ENCODE results near the gene C1orf232. TPM values are rescaled to one million over a fixed set of nuclear protein-coding genes. Genes with fewer than 3 reads are reported as not detected.

Gene C1orf232
- total and polyA plus RNA-seq, 9 of the 15 experiments (the other 6 are each of a cell fraction or from before 2014, with no cell fraction given) = not detected

DNA sequence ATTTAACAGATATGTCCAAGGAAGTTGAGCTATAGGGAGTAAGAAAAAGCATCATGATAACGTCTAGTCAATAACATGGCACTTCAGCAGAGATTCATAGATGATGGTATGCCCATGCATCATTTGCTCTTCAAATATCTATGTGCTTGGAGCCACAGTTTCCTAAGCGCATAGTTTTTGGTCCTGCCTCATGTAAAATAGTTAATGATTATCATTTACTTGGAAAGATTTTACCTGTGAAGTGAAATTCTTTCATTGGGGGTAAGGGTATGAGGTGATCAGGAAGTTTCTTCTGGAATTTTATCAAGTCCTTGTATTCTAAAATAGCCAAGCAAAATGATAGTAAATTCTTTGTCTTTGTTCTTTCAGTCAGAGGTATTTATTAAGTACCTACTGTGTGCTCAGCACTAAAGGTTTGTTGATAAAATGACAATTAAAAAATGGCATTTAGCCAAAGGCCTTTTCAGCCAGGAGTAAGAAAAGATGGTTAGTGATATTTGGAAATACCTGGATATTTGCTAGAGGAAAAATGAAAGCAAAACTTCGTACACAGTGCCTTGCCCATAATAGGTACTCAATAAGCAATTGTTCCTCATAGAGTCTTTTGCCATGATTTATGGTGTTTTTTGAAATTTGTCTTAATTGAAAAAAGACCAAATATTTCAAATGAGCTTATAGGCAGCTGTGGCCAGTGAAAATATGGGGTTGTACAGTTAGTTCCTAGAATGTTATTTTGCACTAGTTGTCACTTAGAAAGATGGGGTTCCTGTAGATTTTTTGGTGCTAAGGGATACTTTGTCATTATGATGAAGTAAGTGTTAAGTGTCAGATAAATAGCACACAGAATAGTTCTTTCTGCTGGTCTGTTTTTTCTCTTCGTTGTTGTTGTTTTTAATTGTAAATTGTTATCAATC, 44.1 kb downstream of the C1orf232 start (continued):
- TF ChIP-seq, protein P1, sequence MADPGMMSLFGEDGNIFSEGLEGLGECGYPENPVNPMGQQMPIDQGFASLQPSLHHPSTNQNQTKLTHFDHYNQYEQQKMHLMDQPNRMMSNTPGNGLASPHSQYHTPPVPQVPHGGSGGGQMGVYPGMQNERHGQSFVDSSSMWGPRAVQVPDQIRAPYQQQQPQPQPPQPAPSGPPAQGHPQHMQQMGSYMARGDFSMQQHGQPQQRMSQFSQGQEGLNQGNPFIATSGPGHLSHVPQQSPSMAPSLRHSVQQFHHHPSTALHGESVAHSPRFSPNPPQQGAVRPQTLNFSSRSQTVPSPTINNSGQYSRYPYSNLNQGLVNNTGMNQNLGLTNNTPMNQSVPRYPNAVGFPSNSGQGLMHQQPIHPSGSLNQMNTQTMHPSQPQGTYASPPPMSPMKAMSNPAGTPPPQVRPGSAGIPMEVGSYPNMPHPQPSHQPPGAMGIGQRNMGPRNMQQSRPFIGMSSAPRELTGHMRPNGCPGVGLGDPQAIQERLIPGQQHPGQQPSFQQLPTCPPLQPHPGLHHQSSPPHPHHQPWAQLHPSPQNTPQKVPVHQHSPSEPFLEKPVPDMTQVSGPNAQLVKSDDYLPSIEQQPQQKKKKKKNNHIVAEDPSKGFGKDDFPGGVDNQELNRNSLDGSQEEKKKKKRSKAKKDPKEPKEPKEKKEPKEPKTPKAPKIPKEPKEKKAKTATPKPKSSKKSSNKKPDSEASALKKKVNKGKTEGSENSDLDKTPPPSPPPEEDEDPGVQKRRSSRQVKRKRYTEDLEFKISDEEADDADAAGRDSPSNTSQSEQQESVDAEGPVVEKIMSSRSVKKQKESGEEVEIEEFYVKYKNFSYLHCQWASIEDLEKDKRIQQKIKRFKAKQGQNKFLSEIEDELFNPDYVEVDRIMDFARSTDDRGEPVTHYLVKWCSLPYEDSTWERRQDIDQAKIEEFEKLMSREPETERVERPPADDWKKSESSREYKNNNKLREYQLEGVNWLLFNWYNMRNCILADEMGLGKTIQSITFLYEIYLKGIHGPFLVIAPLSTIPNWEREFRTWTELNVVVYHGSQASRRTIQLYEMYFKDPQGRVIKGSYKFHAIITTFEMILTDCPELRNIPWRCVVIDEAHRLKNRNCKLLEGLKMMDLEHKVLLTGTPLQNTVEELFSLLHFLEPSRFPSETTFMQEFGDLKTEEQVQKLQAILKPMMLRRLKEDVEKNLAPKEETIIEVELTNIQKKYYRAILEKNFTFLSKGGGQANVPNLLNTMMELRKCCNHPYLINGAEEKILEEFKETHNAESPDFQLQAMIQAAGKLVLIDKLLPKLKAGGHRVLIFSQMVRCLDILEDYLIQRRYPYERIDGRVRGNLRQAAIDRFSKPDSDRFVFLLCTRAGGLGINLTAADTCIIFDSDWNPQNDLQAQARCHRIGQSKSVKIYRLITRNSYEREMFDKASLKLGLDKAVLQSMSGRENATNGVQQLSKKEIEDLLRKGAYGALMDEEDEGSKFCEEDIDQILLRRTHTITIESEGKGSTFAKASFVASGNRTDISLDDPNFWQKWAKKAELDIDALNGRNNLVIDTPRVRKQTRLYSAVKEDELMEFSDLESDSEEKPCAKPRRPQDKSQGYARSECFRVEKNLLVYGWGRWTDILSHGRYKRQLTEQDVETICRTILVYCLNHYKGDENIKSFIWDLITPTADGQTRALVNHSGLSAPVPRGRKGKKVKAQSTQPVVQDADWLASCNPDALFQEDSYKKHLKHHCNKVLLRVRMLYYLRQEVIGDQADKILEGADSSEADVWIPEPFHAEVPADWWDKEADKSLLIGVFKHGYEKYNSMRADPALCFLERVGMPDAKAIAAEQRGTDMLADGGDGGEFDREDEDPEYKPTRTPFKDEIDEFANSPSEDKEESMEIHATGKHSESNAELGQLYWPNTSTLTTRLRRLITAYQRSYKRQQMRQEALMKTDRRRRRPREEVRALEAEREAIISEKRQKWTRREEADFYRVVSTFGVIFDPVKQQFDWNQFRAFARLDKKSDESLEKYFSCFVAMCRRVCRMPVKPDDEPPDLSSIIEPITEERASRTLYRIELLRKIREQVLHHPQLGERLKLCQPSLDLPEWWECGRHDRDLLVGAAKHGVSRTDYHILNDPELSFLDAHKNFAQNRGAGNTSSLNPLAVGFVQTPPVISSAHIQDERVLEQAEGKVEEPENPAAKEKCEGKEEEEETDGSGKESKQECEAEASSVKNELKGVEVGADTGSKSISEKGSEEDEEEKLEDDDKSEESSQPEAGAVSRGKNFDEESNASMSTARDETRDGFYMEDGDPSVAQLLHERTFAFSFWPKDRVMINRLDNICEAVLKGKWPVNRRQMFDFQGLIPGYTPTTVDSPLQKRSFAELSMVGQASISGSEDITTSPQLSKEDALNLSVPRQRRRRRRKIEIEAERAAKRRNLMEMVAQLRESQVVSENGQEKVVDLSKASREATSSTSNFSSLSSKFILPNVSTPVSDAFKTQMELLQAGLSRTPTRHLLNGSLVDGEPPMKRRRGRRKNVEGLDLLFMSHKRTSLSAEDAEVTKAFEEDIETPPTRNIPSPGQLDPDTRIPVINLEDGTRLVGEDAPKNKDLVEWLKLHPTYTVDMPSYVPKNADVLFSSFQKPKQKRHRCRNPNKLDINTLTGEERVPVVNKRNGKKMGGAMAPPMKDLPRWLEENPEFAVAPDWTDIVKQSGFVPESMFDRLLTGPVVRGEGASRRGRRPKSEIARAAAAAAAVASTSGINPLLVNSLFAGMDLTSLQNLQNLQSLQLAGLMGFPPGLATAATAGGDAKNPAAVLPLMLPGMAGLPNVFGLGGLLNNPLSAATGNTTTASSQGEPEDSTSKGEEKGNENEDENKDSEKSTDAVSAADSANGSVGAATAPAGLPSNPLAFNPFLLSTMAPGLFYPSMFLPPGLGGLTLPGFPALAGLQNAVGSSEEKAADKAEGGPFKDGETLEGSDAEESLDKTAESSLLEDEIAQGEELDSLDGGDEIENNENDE (IDR thresholded peaks at IDR 0.05; ENCODE audit: low read depth, low read length) = no peak
- no peak for TF ChIP-seq MYNN (IDR thresholded peaks at IDR 0.05)
- TF ChIP-seq MYNN (CRISPR knock-in tag; IDR thresholded peaks at IDR 0.05) = no peak
- TF ChIP-seq FOXK1 (CRISPR knock-in tag; IDR thresholded peaks at IDR 0.05; ENCODE audit: borderline replicate concordance) = no peak
- TF ChIP-seq, protein P2, sequence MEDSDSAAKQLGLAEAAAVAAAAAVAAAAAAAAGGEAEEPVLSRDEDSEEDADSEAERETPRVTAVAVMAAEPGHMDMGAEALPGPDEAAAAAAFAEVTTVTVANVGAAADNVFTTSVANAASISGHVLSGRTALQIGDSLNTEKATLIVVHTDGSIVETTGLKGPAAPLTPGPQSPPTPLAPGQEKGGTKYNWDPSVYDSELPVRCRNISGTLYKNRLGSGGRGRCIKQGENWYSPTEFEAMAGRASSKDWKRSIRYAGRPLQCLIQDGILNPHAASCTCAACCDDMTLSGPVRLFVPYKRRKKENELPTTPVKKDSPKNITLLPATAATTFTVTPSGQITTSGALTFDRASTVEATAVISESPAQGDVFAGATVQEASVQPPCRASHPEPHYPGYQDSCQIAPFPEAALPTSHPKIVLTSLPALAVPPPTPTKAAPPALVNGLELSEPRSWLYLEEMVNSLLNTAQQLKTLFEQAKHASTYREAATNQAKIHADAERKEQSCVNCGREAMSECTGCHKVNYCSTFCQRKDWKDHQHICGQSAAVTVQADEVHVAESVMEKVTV (CRISPR knock-in tag; IDR thresholded peaks at IDR 0.05) = no peak
- TF ChIP-seq, protein P3, sequence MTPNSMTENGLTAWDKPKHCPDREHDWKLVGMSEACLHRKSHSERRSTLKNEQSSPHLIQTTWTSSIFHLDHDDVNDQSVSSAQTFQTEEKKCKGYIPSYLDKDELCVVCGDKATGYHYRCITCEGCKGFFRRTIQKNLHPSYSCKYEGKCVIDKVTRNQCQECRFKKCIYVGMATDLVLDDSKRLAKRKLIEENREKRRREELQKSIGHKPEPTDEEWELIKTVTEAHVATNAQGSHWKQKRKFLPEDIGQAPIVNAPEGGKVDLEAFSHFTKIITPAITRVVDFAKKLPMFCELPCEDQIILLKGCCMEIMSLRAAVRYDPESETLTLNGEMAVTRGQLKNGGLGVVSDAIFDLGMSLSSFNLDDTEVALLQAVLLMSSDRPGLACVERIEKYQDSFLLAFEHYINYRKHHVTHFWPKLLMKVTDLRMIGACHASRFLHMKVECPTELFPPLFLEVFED (CRISPR knock-in tag; conservative IDR thresholded peaks at IDR 0.05) = no peak
- TF ChIP-seq ZNF431 (CRISPR knock-in tag; IDR thresholded peaks at IDR 0.05) = no peak
- TF ChIP-seq, protein P4, sequence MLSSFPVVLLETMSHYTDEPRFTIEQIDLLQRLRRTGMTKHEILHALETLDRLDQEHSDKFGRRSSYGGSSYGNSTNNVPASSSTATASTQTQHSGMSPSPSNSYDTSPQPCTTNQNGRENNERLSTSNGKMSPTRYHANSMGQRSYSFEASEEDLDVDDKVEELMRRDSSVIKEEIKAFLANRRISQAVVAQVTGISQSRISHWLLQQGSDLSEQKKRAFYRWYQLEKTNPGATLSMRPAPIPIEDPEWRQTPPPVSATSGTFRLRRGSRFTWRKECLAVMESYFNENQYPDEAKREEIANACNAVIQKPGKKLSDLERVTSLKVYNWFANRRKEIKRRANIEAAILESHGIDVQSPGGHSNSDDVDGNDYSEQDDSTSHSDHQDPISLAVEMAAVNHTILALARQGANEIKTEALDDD (IDR thresholded peaks at IDR 0.05) = no peak
- TF ChIP-seq ZNF699 (CRISPR knock-in tag; IDR thresholded peaks at IDR 0.05; ENCODE audit: insufficient replicate concordance) = no peak
- TF ChIP-seq CBX8 (IDR thresholded peaks at IDR 0.05; ENCODE audit: borderline replicate concordance, extremely low read depth, low read depth, low read length, poor library complexity, severe bottlenecking) = no peak
- TF ChIP-seq ZNF668 (CRISPR knock-in tag; IDR thresholded peaks at IDR 0.05) = peak; percentile 90
